Keratinocyte (primary cell): ENCODE data around the gene VN1R5. TPM values are rescaled to one million over a fixed set of nuclear protein-coding genes. Genes with fewer than 3 reads are reported as not detected.

ENCODE experiments used
- DNase-seq: peaks from one replicate; pipeline ENCODE4 v3.0.0-alpha.2; 2011; ENCODE audit warnings: low read depth, missing footprints, low spot score
- FAIRE-seq: peaks from 2 replicates; lab custom pipeline; 2011; peaks lifted over from hg19 to GRCh38; lab: Jason Lieb, UNC
- H2AFZ ChIP-seq: 2 replicates; pipeline ENCODE4 v1.6.0; 2012; ENCODE audit warnings: low read length, control low read depth, inconsistent platforms; ENCODE audit not compliant: control insufficient read depth
- H3K27ac ChIP-seq: 2 replicates; pipeline ENCODE4 v1.5.1; 2011; ENCODE audit warnings: low read length; ENCODE audit not compliant: control insufficient read depth, insufficient read depth
- H3K27me3 ChIP-seq: 3 replicates; pipeline ENCODE4 v1.6.0; 2011; ENCODE audit warnings: low read length; ENCODE audit not compliant: control insufficient read depth, insufficient read depth; ENCODE audit errors: extremely low read depth
- H3K36me3 ChIP-seq, 2 experiments: 2 replicates in 1 of 2; 3 replicates in 1 of 2; pipeline ENCODE4 v1.5.1; 2011; ENCODE audit warnings: low read length in 2 of 2, mild to moderate bottlenecking in 1 of 2; ENCODE audit not compliant: control insufficient read depth in 2 of 2, insufficient read depth in 2 of 2; ENCODE audit errors: extremely low read depth in 1 of 2
- H3K4me1 ChIP-seq: 3 replicates; pipeline ENCODE4 v1.5.1; 2011; ENCODE audit warnings: low read length; ENCODE audit not compliant: control insufficient read depth, insufficient read depth; ENCODE audit errors: extremely low read depth
- H3K4me2 ChIP-seq: 3 replicates; pipeline ENCODE4 v1.6.0; 2011; ENCODE audit warnings: low read depth, low read length; ENCODE audit not compliant: control insufficient read depth, insufficient read depth; ENCODE audit errors: extremely low read depth
- H3K4me3 ChIP-seq, 3 experiments: fragments of 200-600 bp in 1 of 3; sonication (generic) in 1 of 3; 2 replicates in 2 of 3; 3 replicates in 1 of 3; pipeline ENCODE4 v1.5.1; 2011 to 2016; ENCODE audit warnings: low read length in 3 of 3, mild to moderate bottlenecking in 3 of 3, control low read depth in 2 of 3, inconsistent platforms in 1 of 3, low read depth in 1 of 3, mixed read lengths in 1 of 3, mixed run types in 1 of 3, moderate library complexity in 1 of 3; ENCODE audit not compliant: control insufficient read depth in 2 of 3, insufficient read depth in 2 of 3; ENCODE audit errors: extremely low read depth in 1 of 3
- H3K79me2 ChIP-seq: 2 replicates; pipeline ENCODE4 v1.6.0; 2012; ENCODE audit warnings: low read length; ENCODE audit not compliant: control insufficient read depth, insufficient read depth
- H3K9ac ChIP-seq: 3 replicates; pipeline ENCODE4 v1.6.0; 2011; ENCODE audit warnings: low read length; ENCODE audit not compliant: control insufficient read depth, insufficient read depth; ENCODE audit errors: extremely low read depth
- H3K9me1 ChIP-seq: 3 replicates; pipeline ENCODE4 v1.6.0; 2011; ENCODE audit warnings: low read length; ENCODE audit not compliant: control insufficient read depth, insufficient read depth; ENCODE audit errors: extremely low read depth
- H3K9me3 ChIP-seq: 2 replicates; pipeline ENCODE4 v1.5.1; 2012; ENCODE audit warnings: low read depth, low read length; ENCODE audit not compliant: control insufficient read depth
- H4K20me1 ChIP-seq: 3 replicates; pipeline ENCODE4 v1.6.0; 2011; ENCODE audit warnings: low read length; ENCODE audit not compliant: control insufficient read depth, insufficient read depth; ENCODE audit errors: extremely low read depth
- EZH2 ChIP-seq: IDR thresholded peaks from one replicate; pipeline ENCODE4 v1.6.1; 2012; ENCODE audit warnings: inconsistent platforms, mild to moderate bottlenecking, low read length, moderate library complexity
- dilution Hi-C: fragments of 300-500 bp; cut with MboI; formaldehyde crosslinking; loops from one replicate; pipeline ENCODE4 v1.7.0; 2020; ENCODE audit warnings: low sequenced_read_pairs; ENCODE audit not compliant: extremely low pct_ligation_motif_present
- polyA plus RNA-seq, 5 experiments: library from polyadenylated mRNA; depleted of rRNA in 3 of 5; stranded (reverse) in 3 of 5; stranded (forward) in 1 of 5; unstranded in 1 of 5; fragments of >200 nt; gene quantifications; 1 replicate in 1 of 5; 2 replicates in 3 of 5; 3 replicates in 1 of 5; pipeline versions ENCODE4 v1.2.1 to v1.2.3, GENCODE V29; 2011 to 2012; ENCODE audit warnings: missing spikeins in 2 of 5, low read depth in 1 of 5, low replicate concordance in 1 of 5
- TF ChIP-seq, protein P1 (sequence below), 3 experiments: IDR thresholded peaks in 1 of 3; conservative IDR thresholded peaks in 1 of 3; optimal IDR thresholded peaks in 1 of 3; 2 replicates in 2 of 3; 3 replicates in 1 of 3; pipeline versions ENCODE3 to v1.5.1; 2011; ENCODE audit warnings: low read length in 3 of 3, mild to moderate bottlenecking in 3 of 3, moderate library complexity in 2 of 3, control low read depth in 1 of 3, inconsistent platforms in 1 of 3; ENCODE audit not compliant: insufficient read depth in 2 of 3; ENCODE audit errors: extremely low read depth in 1 of 3

VN1R5 gene
- polyA plus RNA-seq, 1 donor (not counting 4 experiments of a cell fraction or from before 2014, with no cell fraction given), result not detected

DNA sequence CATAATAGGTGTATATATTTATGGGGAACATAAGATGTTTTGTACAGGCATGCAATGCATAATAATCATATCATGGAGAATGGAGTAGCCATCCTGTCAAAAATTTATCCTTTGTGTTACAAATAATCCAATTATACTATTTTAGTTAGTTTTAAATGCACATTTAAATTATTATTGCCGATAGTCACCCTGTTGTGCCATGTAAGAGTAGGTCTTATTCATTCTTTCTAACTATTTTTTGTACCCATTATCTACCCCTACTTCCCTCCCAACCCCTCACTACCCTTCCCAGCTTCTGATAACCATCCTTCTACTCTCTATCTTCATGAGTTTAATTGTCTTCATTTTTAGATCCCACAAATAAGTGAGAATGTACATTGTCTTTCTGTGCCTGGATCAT is 8.3 kb upstream of the VN1R5 start:
- Histone ChIP-seq H3K79me2 (no peaks in the 10 kb centered on the region), H3K27me3 (no peaks in the 10 kb centered on the region), H3K4me2 (no peak overlapping the region), H3K36me3 (no peaks in the 10 kb centered on the region), H3K9me1 (no peaks in the 10 kb centered on the region), H3K27ac (no peak overlapping the region), H3K4me1 (no peaks in the 10 kb centered on the region), H4K20me1 (no peaks in the 10 kb centered on the region), H3K9ac (no peak overlapping the region), H3K9me3 (no peaks in the 10 kb centered on the region), H3K4me3 (no peak overlapping the region), H2AFZ (no peak overlapping the region)
- DNase-seq, result no peak
- TF ChIP-seq, protein P1, sequence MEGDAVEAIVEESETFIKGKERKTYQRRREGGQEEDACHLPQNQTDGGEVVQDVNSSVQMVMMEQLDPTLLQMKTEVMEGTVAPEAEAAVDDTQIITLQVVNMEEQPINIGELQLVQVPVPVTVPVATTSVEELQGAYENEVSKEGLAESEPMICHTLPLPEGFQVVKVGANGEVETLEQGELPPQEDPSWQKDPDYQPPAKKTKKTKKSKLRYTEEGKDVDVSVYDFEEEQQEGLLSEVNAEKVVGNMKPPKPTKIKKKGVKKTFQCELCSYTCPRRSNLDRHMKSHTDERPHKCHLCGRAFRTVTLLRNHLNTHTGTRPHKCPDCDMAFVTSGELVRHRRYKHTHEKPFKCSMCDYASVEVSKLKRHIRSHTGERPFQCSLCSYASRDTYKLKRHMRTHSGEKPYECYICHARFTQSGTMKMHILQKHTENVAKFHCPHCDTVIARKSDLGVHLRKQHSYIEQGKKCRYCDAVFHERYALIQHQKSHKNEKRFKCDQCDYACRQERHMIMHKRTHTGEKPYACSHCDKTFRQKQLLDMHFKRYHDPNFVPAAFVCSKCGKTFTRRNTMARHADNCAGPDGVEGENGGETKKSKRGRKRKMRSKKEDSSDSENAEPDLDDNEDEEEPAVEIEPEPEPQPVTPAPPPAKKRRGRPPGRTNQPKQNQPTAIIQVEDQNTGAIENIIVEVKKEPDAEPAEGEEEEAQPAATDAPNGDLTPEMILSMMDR (optimal IDR thresholded peaks at IDR 0.05 in 1 of 3, IDR thresholded peaks at IDR 0.05 in 1 of 3, conservative IDR thresholded peaks at IDR 0.05 in 1 of 3; ENCODE audit: extremely low read depth in 1 of 3, insufficient read depth in 2 of 3, low read length in 3 of 3), result no peak
- TF ChIP-seq EZH2, result no peak
- FAIRE-seq, result no peak
- dilution Hi-C loops, result no loop called here

DNA sequence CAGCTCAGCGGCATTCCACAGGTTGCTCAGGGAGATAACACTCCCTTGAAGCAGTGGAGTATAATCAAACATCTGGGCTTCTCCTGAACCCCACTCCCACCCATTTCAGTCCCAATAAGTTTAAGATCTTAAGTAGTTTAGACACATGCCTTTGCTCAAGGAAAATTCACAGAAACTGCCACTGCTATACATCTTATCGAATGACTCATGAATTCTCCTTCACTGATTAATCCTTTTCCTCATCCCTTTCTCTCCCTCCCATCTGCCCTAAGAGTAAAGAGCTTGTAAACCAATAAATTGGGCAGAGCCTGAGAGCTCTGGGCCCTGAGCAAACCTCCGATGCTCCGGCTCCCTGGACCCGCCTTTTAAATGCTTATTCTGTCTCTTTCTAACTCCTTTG is 10.2 kb downstream of the VN1R5 start:
- H3K36me3 ChIP-seq, result no peaks in the 10 kb centered on the region
- FAIRE-seq, result no peak
- no peaks in the 10 kb centered on the region for H3K79me2 ChIP-seq
- H3K9me1 ChIP-seq, result no peaks in the 10 kb centered on the region
- H3K4me1 ChIP-seq, result no peaks in the 10 kb centered on the region
- H4K20me1 ChIP-seq, result no peaks in the 10 kb centered on the region
- H3K9ac ChIP-seq, result no peak overlapping the region
- no peak overlapping the region for H3K27ac ChIP-seq
- H3K4me3 ChIP-seq, result no peak overlapping the region
- no peak overlapping the region for H2AFZ ChIP-seq
- H3K4me2 ChIP-seq, result no peak overlapping the region
- dilution Hi-C loops, result no loop called here
- no peak for TF ChIP-seq EZH2
- TF ChIP-seq, protein P1 (optimal IDR thresholded peaks at IDR 0.05 in 1 of 3, IDR thresholded peaks at IDR 0.05 in 1 of 3, conservative IDR thresholded peaks at IDR 0.05 in 1 of 3; ENCODE audit: extremely low read depth in 1 of 3, insufficient read depth in 2 of 3, low read length in 3 of 3), result no peak
- DNase-seq, result no peak
- H3K27me3 ChIP-seq, result no peaks in the 10 kb centered on the region
- no peaks in the 10 kb centered on the region for H3K9me3 ChIP-seq
